Fibroblast of lung (primary cell): ENCODE measurements around the gene PZP. TPM values are rescaled to one million over a fixed set of nuclear protein-coding genes. Genes with fewer than 3 reads are reported as not detected.

Source experiments
- DNase-seq, 2 donors: peaks; one replicate each; pipeline versions ENCODE4 v3.0.0 to v3.0.0-alpha.2; 2010; ENCODE audit warnings: low read depth in 2 of 2
- H2AFZ ChIP-seq: 2 replicates; pipeline ENCODE4 v1.5.1; 2012; ENCODE audit warnings: low read length, control low read depth, inconsistent platforms
- H3K27ac ChIP-seq: 2 replicates; pipeline ENCODE4 v1.5.1; 2011; ENCODE audit warnings: low read length, control low read depth; ENCODE audit not compliant: insufficient read depth
- H3K27me3 ChIP-seq: 2 replicates; pipeline ENCODE4 v1.5.1; 2011; ENCODE audit warnings: mild to moderate bottlenecking, low read length; ENCODE audit not compliant: control insufficient read depth, insufficient read depth
- H3K36me3 ChIP-seq: 2 replicates; pipeline ENCODE4 v1.5.1; 2011; ENCODE audit warnings: low read length; ENCODE audit not compliant: control insufficient read depth, insufficient read depth
- H3K4me1 ChIP-seq: 2 replicates; pipeline ENCODE4 v1.5.1; 2011; ENCODE audit warnings: low read length; ENCODE audit not compliant: control insufficient read depth, insufficient read depth; ENCODE audit errors: extremely low read depth
- H3K4me2 ChIP-seq: 2 replicates; pipeline ENCODE4 v1.5.1; 2011; ENCODE audit warnings: low read length, control low read depth; ENCODE audit not compliant: insufficient read depth; ENCODE audit errors: extremely low read depth
- H3K4me3 ChIP-seq, 4 experiments: fragments of 200-600 bp in 1 of 4; sonication (generic) in 1 of 4; replicated peaks in 1 of 4; 2 replicates each; pipeline ENCODE4 v1.5.1; 2011 to 2016; ENCODE audit warnings: low read length in 4 of 4, low read depth in 3 of 4, mild to moderate bottlenecking in 3 of 4, control low read depth in 2 of 4, inconsistent platforms in 1 of 4, mixed read lengths in 1 of 4; ENCODE audit not compliant: insufficient read depth in 1 of 4; ENCODE audit errors: control extremely low read depth in 1 of 4
- H3K79me2 ChIP-seq: 2 replicates; pipeline ENCODE4 v1.5.1; 2012; ENCODE audit warnings: mild to moderate bottlenecking, low read length, inconsistent platforms; ENCODE audit not compliant: control insufficient read depth, insufficient read depth
- H3K9ac ChIP-seq: 2 replicates; pipeline ENCODE4 v1.5.1; 2011; ENCODE audit warnings: mild to moderate bottlenecking, low read length, control low read depth; ENCODE audit not compliant: insufficient read depth
- H3K9me3 ChIP-seq: 2 replicates; pipeline ENCODE4 v1.5.1; 2012; ENCODE audit warnings: low read depth, low read length; ENCODE audit not compliant: control insufficient read depth, insufficient read depth
- H4K20me1 ChIP-seq: 2 replicates; pipeline ENCODE4 v1.5.1; 2011; ENCODE audit warnings: low read length; ENCODE audit not compliant: control insufficient read depth, insufficient read depth; ENCODE audit errors: extremely low read depth
- CTCF ChIP-seq, 2 donors: IDR thresholded peaks in 1 of 2; conservative IDR thresholded peaks in 1 of 2; 1 replicate in 1 of 2; 2 replicates in 1 of 2; pipeline ENCODE4 v1.5.1; 2011 to 2012; ENCODE audit warnings: low read length in 2 of 2, control low read depth in 1 of 2, inconsistent platforms in 1 of 2, low read depth in 1 of 2, mild to moderate bottlenecking in 1 of 2
- EZH2 ChIP-seq: IDR thresholded peaks from 2 replicates; pipeline ENCODE4 v1.5.1; 2012; ENCODE audit warnings: low read length, control low read depth, mild to moderate bottlenecking; ENCODE audit errors: missing control alignments
- polyA plus RNA-seq, 2 donors: library from polyadenylated mRNA; depleted of rRNA in 1 of 2; stranded (reverse) in 1 of 2; unstranded in 1 of 2; fragments of >200 nt; gene quantifications; 2 replicates each; pipeline ENCODE4 v1.2.1, GENCODE V29; 2011 to 2012; ENCODE audit warnings: missing spikeins in 1 of 2
- total RNA-seq: library from RNA; depleted of rRNA; stranded (reverse); fragments of >200 nt; gene quantifications from 2 replicates; pipeline ENCODE4 v1.2.1, GENCODE V29; 2014

PZP gene
- total and polyA plus RNA-seq, 2 donors (not counting 1 experiment from before 2014, with no cell fraction given): not detected

DNA sequence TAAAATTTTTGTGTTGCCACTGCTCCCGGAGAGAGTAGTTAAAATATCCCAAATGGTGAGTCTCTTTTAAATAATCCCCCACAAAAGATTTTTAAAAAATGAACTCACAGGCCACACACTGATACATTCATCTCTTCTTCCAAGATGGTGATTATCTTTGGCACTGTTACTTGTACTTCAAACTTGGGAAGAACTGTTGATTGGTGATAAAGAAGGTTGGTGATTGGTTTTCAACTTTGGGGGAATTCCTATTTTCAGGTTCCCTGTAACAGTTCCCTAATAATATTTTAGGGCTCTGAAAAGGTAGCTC, 99.0 kb downstream of the PZP start:
- Histone ChIP-seq H3K9ac (no peak overlapping the region), H3K4me3 (no peak overlapping the region), H4K20me1 (no peaks in the 10 kb centered on the region), H3K9me3 (no peaks in the 10 kb centered on the region), H3K4me1 (no peaks in the 10 kb centered on the region), H3K27me3 (no peaks in the 10 kb centered on the region), H3K79me2 (no peaks in the 10 kb centered on the region), H3K27ac (no peak overlapping the region), H3K4me2 (no peak overlapping the region), H2AFZ (no peak overlapping the region), H3K36me3 (no peaks in the 10 kb centered on the region)
- TF ChIP-seq CTCF (conservative IDR thresholded peaks at IDR 0.05 in 1 of 2, IDR thresholded peaks at IDR 0.05 in 1 of 2; ENCODE audit: low read depth in 1 of 2, low read length in 2 of 2) (no peak), EZH2 (no peak)
- DNase-seq: no peak

GRCh38 chr12:9108504-9109212, 99.5 kb downstream of the PZP start:
- no peak overlapping the region for H3K27ac ChIP-seq
- no peak overlapping the region for H2AFZ ChIP-seq
- H3K27me3 ChIP-seq: no peaks in the 10 kb centered on the region
- no peaks in the 10 kb centered on the region for H4K20me1 ChIP-seq
- H3K79me2 ChIP-seq: no peaks in the 10 kb centered on the region
- no peak for DNase-seq
- no peak for TF ChIP-seq CTCF (conservative IDR thresholded peaks at IDR 0.05 in 1 of 2, IDR thresholded peaks at IDR 0.05 in 1 of 2; ENCODE audit: low read depth in 1 of 2, low read length in 2 of 2)
- no peak for TF ChIP-seq EZH2
- no peak overlapping the region for H3K9ac ChIP-seq
- H3K4me3 ChIP-seq: no peak overlapping the region
- H3K9me3 ChIP-seq: no peaks in the 10 kb centered on the region
- no peaks in the 10 kb centered on the region for H3K36me3 ChIP-seq
- H3K4me2 ChIP-seq: no peak overlapping the region
- H3K4me1 ChIP-seq: no peaks in the 10 kb centered on the region

DNA sequence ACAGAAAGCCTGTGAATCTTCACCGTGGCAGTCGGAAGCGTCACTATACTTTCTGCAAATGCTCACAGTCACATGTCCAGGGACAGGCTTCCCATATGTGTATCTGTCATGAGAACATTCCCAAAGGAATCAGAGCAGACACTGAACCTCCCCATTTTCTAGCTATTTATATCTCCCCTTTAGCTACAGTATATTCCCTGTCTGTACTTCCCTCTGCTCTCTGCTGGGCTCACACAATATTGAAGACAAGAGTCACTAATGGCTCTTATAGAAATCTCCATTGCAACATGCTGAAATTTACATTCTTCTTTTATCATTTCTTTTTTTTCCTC, 100.7 kb downstream of the PZP start:
- Histone ChIP-seq H3K4me2 (no peak overlapping the region), H3K36me3 (no peaks in the 10 kb centered on the region), H3K27me3 (no peaks in the 10 kb centered on the region), H3K4me3 (no peak overlapping the region), H3K27ac (no peak overlapping the region), H4K20me1 (no peaks in the 10 kb centered on the region), H3K79me2 (no peaks in the 10 kb centered on the region), H3K9ac (no peak overlapping the region), H3K9me3 (no peaks in the 10 kb centered on the region), H2AFZ (no peak overlapping the region), H3K4me1 (no peaks in the 10 kb centered on the region)
- no peak for DNase-seq
- TF ChIP-seq CTCF (conservative IDR thresholded peaks at IDR 0.05 in 1 of 2, IDR thresholded peaks at IDR 0.05 in 1 of 2; ENCODE audit: low read depth in 1 of 2, low read length in 2 of 2): no peak
- no peak for TF ChIP-seq EZH2
